GM18511 (cell line): Measurements from ENCODE around the gene TRIM64C.
"Not testable (repeated sequence)": the region's sequence is repeated elsewhere in the genome, so short reads cannot be mapped to it uniquely, and the experiment has no call there.

Experiments
- ATAC-seq: cut with Tn5 transposase; IDR thresholded peaks from one replicate; pipeline ENCODE4 v1.9.1; 2021; ENCODE audit warnings: mild to moderate bottlenecking, moderate library complexity; ENCODE audit not compliant: unreplicated experiment

TRIM64C gene

GRCh38 chr11:49059012-49059411 lies at the start of gene TRIM64C:
Gene TRIM64C, minus strand, starts transcription at chr11:49059112. Its CDS starts 0 bp downstream, at chr11:49059112.
- ATAC-seq = not testable (repeated sequence)

GRCh38 chr11:49102356-49102755 lies 43.4 kb upstream of the TRIM64C start:
- not testable (repeated sequence) for ATAC-seq

- not testable (repeated sequence) for ATAC-seq
Observed at GRCh38 chr11:49069897-49070296, 11.0 kb upstream of the TRIM64C start.

- ATAC-seq = not testable (repeated sequence)
Observed at GRCh38 chr11:49049821-49050220, 9.1 kb downstream of the TRIM64C start.

GRCh38 chr11:49048229-49048628 lies 10.7 kb downstream of the TRIM64C start:
- ATAC-seq = not testable (repeated sequence)

- not testable (repeated sequence) for ATAC-seq
Observed at GRCh38 chr11:49028523-49028922, 30.4 kb downstream of the TRIM64C start, which contains the start of gene TRIM49B. Gene TRIM49B, plus strand, starts transcription at chr11:49028823. Its CDS starts 2,777 bp downstream, at chr11:49031600.
